Measurements from ENCODE around the gene ISLR2.
"Not testable (repeated sequence)": the region's sequence is repeated elsewhere in the genome, so short reads cannot be mapped to it uniquely, and the experiment has no call there.

ISLR2 gene, protein sequence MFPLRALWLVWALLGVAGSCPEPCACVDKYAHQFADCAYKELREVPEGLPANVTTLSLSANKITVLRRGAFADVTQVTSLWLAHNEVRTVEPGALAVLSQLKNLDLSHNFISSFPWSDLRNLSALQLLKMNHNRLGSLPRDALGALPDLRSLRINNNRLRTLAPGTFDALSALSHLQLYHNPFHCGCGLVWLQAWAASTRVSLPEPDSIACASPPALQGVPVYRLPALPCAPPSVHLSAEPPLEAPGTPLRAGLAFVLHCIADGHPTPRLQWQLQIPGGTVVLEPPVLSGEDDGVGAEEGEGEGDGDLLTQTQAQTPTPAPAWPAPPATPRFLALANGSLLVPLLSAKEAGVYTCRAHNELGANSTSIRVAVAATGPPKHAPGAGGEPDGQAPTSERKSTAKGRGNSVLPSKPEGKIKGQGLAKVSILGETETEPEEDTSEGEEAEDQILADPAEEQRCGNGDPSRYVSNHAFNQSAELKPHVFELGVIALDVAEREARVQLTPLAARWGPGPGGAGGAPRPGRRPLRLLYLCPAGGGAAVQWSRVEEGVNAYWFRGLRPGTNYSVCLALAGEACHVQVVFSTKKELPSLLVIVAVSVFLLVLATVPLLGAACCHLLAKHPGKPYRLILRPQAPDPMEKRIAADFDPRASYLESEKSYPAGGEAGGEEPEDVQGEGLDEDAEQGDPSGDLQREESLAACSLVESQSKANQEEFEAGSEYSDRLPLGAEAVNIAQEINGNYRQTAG

DNA sequence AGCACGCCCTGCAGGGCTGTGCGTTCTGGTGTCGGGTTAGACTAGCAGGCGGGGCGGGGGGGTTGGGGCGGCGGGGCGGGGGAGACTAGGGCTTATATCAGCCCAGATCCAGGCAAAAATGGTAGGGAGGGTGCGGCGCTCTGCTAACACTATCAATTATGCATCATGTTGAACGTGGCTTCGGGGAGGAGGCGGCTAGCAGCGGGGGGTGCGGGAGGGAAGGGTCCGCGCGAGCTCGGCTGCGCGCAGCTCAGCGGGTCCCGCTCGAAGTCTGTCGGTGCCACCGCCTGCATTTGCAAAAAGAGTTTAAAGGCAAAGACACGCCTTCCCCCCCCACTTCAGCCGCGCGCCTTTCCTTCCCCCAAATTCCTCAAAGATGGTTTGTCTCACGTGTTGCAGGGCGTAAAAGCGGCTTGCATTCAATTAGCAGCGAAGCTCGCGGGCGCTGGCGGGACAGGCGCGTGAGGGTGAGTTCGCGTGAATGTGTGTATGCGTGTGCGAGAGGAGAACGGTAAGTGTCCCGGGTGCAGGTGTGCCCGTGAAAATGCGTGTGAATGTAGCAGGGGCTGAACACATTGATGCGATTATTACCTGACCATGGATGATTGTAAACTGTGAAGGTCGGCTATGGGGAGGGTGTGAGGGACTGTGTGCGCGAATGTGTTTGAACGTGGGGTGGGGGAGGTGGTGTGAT is at the start of gene ISLR2:
TSS of gene ISLR2 (plus strand) at position 432 of the 694 bp plus-strand sequence. CDS start 2,169 bp downstream, outside the sequence.
- DNase-seq (ENCODE audit: low read depth in 2 of 2, low spot score in 1 of 2), result no peak

DNA sequence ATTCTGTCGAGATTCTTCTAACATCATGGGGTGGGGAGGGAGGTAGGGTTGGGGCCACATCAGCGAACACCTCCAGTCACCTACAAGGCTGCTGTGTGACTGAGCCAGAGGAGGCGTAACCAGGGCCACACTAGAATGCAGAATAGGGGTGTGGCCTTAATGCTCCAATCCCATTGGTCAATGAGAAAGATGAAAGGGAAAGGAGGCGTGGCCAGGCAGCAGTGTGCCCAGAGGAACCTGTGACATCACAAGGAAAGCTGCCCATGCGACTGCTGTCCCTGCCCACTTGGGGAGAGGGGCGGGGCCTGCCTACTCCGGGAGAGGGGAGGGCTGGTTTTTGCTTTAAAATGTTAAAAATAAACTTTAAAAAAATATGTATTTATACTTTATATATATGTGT is 47.9 kb upstream of the ISLR2 start, which contains the start of gene GOLGA6A:
TSS of gene GOLGA6A (minus strand) at position 101 of the 400 bp plus-strand sequence. CDS start at position 60, 41 bp downstream.
- not testable (repeated sequence) for DNase-seq (ENCODE audit: low read depth in 2 of 2, low spot score in 1 of 2)

DNA sequence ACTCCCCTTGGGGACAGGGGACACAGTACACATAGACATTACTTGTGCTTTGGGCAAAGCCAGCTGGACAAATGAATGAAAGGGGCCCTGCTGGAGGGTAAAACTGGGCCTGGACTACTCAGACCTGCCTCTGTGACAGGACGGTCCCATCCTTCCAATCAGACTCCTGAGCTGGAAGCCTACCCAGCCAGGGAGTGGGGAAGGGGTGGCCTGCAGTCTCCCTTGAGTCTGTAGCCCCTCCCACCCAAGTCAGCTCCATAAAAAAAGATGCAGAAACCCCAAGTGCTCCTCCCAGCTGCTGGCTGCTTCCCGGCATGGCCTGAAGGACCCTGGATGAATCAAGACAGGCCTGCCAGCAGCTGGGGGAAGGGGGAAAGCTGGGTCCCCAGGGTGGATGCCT is 35.8 kb upstream of the ISLR2 start:
- DNase-seq (ENCODE audit: low read depth in 2 of 2, low spot score in 1 of 2), result not testable (repeated sequence)

DNA sequence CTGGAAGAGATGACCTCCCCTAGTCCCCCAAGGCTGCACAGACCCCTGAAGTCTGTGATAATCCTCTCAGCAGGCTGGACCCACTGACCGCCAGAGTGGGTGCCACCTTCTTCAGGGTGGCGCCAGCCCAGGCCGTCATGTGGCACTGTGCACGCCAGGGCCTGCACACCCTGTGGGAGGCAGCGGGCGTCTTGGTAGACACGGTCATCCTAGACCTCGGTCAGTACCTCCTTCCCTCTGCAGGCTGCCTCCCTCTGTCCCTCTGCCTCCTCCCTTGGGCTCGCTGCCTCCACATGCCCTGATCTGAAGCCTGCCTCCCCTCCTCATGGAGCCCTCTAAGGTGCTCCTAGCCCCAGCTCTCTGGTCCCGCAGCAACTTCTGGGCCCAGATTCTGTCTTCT is 34.8 kb upstream of the ISLR2 start:
- not testable (repeated sequence) for DNase-seq (ENCODE audit: low read depth in 2 of 2, low spot score in 1 of 2)

DNA sequence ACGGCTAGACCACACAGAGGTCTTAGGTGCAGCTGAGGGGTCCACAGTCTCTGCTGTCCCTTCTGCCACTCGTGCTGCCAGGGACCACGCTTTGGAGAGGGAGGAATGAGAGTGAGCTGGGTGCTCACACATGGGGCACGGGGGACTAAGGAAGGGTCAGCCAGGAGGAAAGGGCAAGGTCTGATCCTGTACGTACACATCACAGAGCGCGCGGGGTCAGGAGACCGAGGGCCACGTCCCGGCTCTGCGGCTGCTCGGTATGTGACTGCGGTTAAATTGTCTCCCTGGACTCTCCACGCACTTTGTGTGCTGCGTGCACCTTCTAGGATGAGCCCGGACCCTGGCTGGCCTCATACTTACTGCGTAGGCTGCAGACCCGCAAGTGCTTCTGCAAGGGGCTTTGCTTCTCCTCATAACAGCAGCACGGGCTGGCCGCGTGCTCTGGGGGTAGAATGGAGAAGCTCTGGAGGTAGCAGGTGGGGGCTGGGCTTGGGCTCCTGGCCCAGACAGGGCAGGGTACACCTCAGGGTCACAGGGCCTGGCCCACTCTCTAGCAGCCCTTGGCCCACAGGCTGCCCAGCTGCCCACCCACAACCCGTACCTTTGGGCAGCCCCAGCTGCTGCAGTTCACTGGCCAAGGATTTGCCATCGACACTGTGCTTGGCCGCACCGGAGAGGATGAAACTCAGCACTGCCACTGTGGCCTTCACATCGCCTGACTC is 33.5 kb upstream of the ISLR2 start:
- not testable (repeated sequence) for DNase-seq (ENCODE audit: low read depth in 2 of 2, low spot score in 1 of 2)

DNA sequence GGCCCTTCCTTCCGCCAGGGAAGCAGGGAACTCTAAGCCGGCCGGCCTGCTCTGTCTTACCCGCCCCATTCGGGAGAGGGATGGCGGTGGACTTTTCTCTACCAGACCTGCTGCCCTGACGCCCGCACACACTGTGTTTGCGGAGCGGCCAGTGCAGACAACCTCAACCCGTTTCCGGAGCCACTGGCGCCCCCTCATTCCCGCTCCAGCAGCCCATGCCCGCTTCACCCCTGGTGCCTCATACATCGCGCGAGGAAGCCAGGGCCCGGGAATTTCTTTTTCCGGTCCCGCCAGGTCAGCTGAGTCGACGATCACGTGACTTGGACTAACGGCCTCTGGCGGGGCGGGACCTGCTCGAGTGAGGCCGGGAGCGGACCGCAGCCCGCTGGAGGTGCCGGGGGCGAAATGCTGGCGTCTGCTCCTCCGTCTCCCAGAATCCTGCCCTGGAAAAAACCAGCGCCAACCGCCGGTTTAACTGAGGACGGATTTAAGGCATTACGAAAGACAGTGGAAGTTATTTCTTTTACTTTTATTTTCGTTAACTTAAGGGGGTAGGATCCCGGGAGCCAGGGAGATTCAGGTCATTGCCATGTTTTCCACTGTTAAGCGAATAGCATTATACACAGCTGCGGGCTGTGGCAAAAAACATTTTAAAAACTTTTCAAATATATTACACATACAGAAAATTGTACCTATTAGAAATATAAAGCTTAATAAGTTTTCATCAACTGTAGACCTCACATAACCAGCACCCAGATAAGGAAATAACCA is 30.2 kb upstream of the ISLR2 start:
- DNase-seq (ENCODE audit: low read depth in 2 of 2, low spot score in 1 of 2), result peak; percentile 19 to 49

DNA sequence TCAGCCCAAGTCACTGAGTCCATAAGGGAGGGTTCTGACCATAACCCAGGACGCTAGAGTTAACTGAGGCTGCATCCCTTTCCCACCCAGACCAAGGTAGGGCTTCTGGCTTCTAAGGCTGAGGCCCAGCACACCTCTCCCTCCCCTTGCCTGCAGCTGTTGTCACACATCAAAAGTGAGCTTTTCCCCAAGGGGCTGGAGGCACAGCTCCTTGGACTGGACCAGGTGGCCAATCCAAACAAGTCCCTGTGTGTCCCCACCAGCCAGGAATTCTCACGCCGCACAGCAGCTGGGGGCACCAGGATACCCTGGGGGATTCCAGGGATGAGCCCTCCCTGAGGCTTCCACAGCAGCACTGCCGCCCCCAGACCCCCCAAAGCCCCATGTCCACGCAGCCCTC is 22.3 kb upstream of the ISLR2 start:
- no peak for DNase-seq (ENCODE audit: low read depth in 2 of 2, low spot score in 1 of 2)

DNA sequence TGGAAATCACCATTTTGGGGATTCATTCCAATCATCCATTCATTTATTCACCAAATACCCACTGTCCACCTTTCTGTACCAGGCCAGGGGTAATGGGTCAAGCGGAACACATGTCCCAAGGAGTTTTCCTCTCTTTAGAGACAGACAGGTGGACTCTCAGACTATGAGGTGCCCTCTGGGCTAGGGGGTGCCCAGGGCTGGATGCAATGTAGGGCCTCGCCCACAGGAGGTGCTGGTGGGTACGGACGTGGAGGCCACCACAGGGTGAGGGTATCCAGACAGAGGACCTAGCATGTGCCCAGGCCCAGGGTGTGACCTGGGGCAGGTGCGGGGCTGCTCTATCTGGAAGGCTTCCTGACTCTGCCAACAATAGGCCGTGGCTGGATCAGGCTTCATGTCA is 21.8 kb upstream of the ISLR2 start:
- DNase-seq (ENCODE audit: low read depth in 2 of 2, low spot score in 1 of 2), result not testable (repeated sequence)

DNA sequence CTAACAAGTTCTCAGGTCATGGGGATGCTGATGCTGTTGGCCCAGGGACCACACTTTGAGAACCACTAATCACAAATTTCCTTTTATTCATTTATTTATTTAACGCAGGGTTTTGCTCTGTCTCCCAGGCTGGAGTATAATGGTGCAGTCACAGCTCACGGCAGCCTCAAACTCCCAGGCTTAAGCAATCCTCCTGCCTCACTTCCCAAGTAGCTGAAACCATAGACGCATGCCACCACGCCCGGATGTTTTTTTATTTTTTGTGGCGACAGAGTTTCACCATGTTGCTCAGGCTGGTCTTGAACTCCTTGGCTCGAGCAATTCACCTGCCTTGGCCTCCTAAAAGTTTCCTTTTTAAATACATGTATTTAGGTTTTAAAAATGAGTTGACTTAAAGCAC is 20.7 kb upstream of the ISLR2 start:
- no peak for DNase-seq (ENCODE audit: low read depth in 2 of 2, low spot score in 1 of 2)

DNA sequence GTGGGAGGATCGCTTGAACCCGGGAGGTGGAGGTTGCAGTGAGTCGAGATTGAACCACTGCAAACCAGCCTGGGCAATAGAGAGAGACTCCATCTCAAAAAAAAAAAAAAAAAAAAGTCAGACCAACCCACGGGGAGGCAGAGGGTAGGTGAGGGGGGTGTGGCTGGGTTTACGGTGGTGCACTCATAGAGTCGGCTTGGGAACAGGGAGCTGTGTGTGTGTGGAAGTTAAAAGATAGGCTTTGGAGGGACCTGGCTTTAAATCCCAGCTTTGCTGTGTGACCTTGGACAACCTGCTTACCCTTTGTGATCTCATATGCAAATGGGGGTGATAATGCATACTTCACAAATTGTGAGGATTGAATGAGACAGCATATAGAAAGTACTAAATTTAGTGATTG is 10.0 kb upstream of the ISLR2 start:
- no peak for DNase-seq (ENCODE audit: low read depth in 2 of 2, low spot score in 1 of 2)

DNA sequence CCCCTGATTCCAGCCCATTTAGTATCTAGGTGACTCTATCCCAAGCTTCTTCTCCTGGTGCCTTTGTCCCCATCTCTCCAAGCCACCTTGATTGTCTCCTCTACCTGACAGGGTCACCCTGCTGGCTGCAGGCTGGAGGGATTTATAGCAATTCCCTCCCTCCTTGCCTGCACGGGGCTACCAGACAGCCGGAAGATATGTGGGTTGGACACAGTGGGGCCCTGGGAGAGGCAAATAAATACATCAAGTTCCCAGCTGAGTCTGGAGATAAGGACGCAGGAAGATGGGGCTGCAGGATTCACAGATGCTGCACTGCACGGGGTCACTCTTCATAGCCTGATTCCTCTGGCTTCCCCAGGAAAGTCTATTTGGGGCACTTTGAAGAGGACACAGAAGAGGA is 9.3 kb upstream of the ISLR2 start:
- no peak for DNase-seq (ENCODE audit: low read depth in 2 of 2, low spot score in 1 of 2)

DNA sequence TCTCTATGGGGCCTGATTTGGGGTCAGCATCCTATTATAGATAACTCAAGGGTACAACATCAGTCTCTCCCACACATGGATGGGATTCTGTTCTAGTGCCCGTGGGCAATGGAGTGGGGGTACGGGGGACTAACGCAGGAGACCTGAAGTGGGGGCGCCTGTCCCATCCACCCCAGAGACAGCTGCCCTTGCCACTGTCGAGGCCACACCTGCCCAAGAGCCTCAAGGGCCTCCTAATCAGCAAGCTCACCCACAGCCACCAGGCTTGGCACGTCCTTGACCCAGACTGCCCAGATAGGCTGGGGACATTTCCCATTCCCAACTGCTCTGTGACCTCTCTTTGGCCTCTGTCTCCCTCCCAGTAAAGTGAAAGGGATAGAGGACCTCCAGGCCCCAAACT is 8.5 kb upstream of the ISLR2 start:
- no peak for DNase-seq (ENCODE audit: low read depth in 2 of 2, low spot score in 1 of 2)

DNA sequence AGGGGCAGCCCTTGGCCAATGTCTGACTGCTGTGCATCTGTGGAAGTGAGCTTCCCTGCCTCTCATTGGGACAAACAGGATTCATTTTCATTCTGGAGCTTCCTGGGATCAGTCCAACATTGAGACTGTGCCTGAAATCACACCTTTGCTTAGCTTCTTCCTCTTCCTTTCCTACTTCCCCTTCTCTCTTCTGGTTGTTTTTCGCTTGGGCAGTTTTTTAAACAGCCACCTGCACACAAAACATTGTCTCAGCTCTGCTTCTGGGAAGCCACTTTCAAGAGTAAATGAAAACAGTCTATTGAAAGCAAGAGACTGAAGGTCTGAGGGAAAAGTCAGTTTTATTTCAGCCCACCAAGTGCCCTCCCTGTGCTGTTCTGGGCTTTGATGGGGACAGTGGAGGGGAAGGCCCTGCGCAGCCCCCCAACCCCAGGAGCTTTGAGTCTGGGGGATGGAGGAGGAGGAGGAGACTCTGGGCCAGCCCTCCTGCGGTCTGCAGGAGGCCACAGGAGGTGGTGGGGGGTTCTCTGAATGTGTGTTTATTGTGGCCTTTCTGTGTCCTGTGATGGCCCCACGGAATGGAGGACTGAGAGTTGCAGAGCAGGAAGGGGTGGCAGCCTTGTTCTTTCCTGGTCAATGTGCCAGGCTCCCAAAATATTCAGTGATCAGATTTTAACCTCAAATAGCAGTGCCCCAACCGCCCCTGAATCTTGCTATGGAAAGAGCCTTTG is 7.8 kb upstream of the ISLR2 start:
- DNase-seq (ENCODE audit: low read depth in 2 of 2, low spot score in 1 of 2), result no peak

DNA sequence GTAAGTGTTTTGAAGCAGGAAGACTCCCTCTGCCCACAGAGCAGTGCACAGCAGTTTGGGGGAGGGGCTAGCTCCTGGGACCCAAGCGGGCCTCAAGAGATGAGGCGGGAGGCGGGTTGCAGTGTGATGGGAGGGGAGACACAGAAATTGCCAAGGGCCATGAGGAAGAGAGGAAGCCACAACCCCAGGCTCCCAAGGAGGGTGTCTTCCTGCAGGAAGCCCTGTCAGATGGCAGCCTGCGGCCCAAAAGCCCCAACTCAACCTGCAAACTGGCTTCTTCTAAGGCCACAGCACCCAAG is 7.3 kb upstream of the ISLR2 start:
- no peak for DNase-seq (ENCODE audit: low read depth in 2 of 2, low spot score in 1 of 2)

DNA sequence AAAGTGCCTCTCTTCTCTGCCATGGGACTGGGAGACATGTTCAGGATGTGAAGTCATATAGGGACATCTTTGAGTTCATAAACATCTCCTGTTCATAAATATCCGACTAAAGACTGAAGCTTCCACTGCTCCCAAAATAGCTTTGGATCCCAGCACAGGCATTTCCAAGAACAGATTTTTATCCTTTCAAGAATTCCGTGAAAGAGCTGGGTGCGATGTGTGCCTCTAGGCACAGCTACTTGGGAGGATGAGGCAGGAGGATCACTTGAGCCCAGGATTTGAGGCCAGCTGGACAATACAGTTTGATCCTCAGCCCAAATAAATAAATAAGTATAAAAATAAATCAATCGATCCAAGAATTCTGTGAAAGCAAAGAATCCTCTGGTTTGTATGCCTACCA is 6.7 kb upstream of the ISLR2 start:
- no peak for DNase-seq (ENCODE audit: low read depth in 2 of 2, low spot score in 1 of 2)

DNA sequence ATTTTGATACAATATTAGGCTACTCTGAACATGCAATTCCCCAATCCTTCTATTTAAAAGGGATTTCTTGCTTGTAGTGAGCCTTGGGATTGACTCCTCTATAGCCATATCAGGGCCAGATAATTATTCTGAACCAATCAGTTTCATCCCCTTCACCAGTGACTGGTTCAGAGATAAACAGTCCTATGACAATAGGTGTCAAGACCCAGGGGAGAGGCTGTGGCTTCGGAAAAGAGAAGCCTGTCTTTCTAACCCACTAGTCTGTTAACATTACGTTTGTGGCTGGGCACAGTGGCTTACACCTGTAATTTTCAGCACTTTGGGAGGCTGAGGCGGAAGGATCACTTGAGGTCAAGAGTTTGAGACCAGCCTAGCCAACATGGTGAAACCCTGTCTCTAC is 6.2 kb upstream of the ISLR2 start:
- DNase-seq (ENCODE audit: low read depth in 2 of 2, low spot score in 1 of 2), result no peak

DNA sequence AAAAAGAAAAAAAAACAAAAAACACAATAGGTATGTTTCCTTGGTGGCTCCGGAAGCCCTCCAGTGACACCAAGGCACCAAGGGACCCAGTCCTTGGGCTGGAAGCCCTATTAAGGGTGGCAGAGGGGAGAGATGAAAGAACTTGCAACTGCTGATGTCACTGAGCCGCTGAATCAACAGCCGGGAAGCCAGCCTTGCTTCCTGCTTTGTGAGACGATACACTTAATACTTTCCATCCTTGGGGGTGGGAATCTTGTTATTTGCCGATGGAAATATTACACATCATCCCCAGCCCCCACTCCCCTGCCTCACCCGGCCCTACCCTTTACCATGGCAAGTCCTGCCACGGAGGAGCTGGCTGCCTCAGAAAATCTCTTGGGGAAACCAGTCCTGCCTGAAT is 5.6 kb upstream of the ISLR2 start:
- DNase-seq (ENCODE audit: low read depth in 2 of 2, low spot score in 1 of 2), result no peak

DNA sequence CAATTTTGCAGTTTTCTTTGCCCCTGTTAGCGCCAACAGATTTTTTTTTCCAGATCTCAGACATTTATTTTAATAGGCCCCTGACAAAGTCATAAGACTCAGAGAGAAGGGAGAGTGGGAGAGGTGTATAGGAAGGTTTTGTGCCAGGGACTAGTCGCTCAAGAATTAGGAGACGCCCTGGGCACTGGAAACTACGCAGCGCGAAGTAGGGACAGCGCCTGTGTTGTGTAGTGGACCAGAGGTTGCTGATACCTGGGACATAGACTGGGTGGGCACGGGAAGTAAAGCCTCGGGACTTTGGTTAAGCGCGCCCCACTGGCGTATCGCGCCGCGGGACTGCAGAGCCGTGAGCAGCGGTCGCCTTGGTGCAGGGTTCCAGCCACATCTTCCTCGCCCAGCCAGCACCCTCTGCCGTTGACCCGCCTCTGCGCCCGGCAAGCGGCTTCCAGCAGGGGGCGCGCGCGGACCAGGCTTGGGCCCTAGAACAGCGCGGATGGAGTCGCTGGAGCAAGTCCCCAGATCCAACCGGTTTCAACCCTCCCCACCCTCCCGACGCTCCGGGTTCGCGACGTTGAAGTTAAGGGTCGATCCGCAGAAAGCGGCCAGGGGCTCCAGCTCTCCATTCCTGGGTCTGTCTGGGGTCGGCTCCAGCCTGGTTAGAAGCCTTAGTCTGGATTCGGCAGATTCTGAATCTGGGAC is 3.0 kb upstream of the ISLR2 start:
- peak; percentile 46 to 73 for DNase-seq (ENCODE audit: low read depth in 2 of 2, low spot score in 1 of 2)
